Measurements from ENCODE around the gene EPYC. TPM values are rescaled to one million over a fixed set of nuclear protein-coding genes. Genes with fewer than 3 reads are reported as not detected.

The EPYC gene
- total RNA-seq, 1 donor from 2014 or later: not detected

DNA sequence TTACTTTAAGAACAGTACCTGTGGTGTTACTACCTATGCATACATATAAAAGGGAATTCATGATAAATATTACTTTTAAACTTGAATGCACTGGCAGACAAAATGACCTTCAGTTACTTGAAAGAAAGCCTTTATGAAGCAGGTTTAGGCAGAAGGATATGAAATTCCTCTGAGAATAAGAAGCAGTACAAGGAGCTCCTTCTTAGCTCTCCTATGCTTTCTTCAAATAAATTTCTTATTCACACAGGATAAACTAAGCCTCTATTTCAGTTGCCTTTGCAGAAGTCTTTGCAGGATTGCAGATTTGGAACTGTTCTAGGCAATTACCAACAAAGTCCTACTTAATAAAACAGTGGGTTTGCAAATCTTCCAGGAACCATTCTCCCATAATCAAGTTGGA, 1.0 kb downstream of the EPYC start:
- intact Hi-C loops (cut with DNase I): no loop called here
- TF ChIP-seq, protein P1, sequence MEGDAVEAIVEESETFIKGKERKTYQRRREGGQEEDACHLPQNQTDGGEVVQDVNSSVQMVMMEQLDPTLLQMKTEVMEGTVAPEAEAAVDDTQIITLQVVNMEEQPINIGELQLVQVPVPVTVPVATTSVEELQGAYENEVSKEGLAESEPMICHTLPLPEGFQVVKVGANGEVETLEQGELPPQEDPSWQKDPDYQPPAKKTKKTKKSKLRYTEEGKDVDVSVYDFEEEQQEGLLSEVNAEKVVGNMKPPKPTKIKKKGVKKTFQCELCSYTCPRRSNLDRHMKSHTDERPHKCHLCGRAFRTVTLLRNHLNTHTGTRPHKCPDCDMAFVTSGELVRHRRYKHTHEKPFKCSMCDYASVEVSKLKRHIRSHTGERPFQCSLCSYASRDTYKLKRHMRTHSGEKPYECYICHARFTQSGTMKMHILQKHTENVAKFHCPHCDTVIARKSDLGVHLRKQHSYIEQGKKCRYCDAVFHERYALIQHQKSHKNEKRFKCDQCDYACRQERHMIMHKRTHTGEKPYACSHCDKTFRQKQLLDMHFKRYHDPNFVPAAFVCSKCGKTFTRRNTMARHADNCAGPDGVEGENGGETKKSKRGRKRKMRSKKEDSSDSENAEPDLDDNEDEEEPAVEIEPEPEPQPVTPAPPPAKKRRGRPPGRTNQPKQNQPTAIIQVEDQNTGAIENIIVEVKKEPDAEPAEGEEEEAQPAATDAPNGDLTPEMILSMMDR (IDR thresholded peaks at IDR 0.05): no peak
- H3K27ac ChIP-seq: no peak overlapping the region
- H3K9me3 ChIP-seq: no peaks in the 10 kb centered on the region
- H3K36me3 ChIP-seq: no peaks in the 10 kb centered on the region
- DNase-seq (no peak), ATAC-seq (no peak)
- H3K4me1 ChIP-seq: no peaks in the 10 kb centered on the region
- H3K27me3 ChIP-seq (ENCODE audit: low read depth): no peaks in the 10 kb centered on the region
- no peak overlapping the region for H3K4me3 ChIP-seq

DNA sequence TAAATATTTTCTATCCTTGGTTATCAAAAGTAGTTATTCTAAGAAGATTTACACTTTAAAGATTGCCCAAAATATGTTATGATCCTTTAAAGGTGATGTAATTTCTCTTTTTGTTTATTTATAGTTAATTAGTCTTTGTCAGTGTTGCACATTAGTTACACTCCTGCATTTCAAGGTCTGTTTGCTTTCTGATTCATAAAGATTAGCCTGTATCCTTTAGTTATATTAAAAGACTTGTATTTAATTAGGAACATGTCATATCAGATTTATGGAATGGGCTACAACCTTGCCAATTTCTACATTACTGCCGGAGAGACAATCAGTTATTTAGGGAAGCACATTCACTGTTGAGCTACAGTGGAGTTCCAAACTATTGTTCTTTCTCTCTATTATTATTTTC, 3.5 kb downstream of the EPYC start:
- DNase-seq (no peak), ATAC-seq (no peak)
- no peak overlapping the region for H3K4me3 ChIP-seq
- TF ChIP-seq, protein P1 (IDR thresholded peaks at IDR 0.05): no peak
- H3K27ac ChIP-seq: no peak overlapping the region
- intact Hi-C loops (cut with DNase I): no loop called here
- H3K9me3 ChIP-seq: no peaks in the 10 kb centered on the region
- H3K36me3 ChIP-seq: no peaks in the 10 kb centered on the region
- H3K27me3 ChIP-seq (ENCODE audit: low read depth): no peaks in the 10 kb centered on the region
- H3K4me1 ChIP-seq: no peaks in the 10 kb centered on the region

DNA sequence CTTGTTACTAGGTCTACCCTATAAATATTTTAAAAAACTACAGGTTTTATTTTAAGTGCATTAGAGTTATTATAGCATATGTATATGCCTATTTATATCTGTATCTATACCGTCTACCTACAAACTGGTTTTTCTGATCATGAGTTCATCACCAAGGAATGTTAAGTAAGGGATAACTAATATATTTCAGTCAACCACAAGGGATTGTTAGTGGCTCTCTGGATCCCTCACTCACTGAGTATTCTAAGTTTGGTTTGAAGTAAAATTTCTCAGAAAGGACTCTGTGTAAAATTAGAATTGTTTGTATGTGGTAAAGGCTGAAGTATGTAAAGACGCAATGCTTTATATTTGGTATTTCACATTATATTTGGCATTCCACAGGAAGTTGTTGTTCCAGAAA, 4.8 kb downstream of the EPYC start:
- Histone ChIP-seq H3K4me3 (no peak overlapping the region), H3K27ac (no peak overlapping the region), H3K9me3 (no peaks in the 10 kb centered on the region), H3K36me3 (no peaks in the 10 kb centered on the region), H3K27me3 (ENCODE audit: low read depth) (no peaks in the 10 kb centered on the region), H3K4me1 (no peaks in the 10 kb centered on the region)
- ATAC-seq: no peak
- DNase-seq: no peak
- intact Hi-C loops (cut with DNase I): no loop called here
- TF ChIP-seq, protein P1 (IDR thresholded peaks at IDR 0.05): no peak

DNA sequence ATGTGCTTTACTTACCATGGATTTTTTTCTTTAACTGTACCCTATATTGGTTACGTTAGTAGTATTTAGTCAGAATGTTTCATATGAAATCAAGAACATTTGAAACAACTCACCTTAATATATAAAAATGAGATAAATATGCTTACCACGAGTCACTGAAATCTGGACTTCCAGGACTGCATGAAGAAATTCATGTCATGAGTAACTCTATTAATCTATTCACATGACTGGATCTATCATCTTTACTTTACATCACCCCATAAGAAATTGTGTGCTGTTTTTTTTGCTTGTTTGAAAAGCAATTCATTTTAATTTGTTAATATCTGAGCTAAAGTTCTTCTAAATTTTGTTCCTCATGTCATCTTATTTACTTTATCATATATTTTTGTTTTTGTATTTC, 5.2 kb downstream of the EPYC start:
- H3K4me1 ChIP-seq: no peaks in the 10 kb centered on the region
- H3K27me3 ChIP-seq (ENCODE audit: low read depth): no peaks in the 10 kb centered on the region
- H3K36me3 ChIP-seq: no peaks in the 10 kb centered on the region
- H3K27ac ChIP-seq: no peak overlapping the region
- no peaks in the 10 kb centered on the region for H3K9me3 ChIP-seq
- TF ChIP-seq, protein P1 (IDR thresholded peaks at IDR 0.05): no peak
- no peak overlapping the region for H3K4me3 ChIP-seq
- DNase-seq (no peak), ATAC-seq (no peak)
- intact Hi-C loops (cut with DNase I): no loop called here

DNA sequence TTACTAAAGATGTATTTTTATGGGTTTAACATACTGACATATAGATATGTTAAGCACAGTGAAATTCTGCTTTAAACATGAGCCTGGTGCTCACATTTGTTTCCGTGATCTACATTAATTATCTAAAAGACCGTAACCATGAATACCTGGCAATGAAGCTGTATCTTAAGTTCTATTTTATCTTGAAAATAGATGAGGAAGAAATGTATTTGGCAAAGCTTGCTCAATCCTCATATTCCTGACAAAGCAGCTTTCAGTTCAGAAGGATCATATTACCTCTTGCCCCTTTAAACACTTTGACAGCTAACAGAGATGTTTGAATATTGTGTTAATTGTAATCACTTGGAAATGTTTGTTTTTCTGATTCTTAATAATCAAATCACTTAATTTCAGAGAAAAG, 9.8 kb downstream of the EPYC start:
- Histone ChIP-seq H3K4me3 (no peak overlapping the region), H3K9me3 (no peaks in the 10 kb centered on the region), H3K4me1 (no peaks in the 10 kb centered on the region), H3K27me3 (ENCODE audit: low read depth) (no peaks in the 10 kb centered on the region), H3K36me3 (no peaks in the 10 kb centered on the region), H3K27ac (no peak overlapping the region)
- intact Hi-C loops (cut with DNase I): no loop called here
- TF ChIP-seq, protein P1 (IDR thresholded peaks at IDR 0.05): no peak
- ATAC-seq (no peak), DNase-seq (no peak)

DNA sequence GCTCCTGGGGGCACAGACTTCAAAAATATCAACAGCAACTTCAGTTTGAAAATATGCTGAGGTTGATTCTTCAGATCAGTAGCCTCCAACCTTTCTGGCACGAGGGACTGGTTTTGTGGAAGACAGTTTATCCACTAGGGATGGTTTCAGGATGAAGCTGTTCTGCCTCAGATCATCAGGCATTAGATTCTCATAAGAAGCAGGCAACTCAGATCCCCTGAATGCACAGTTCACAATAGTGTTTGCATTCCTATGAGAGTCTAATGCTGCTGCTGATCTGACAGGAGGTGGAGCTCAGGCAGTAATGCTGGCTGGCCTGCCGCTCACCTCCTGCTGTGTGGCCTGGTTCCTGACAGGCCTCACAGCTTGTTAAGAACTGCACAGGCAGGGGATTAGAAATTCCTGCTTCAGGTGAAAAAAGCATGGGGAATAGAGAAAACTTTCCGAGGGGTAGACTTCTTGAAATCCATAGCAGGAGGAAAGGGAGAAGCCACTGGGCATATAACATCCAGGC, 12.8 kb downstream of the EPYC start:
- TF ChIP-seq, protein P1 (IDR thresholded peaks at IDR 0.05): no peak
- no peak overlapping the region for H3K4me3 ChIP-seq
- H3K36me3 ChIP-seq: no peaks in the 10 kb centered on the region
- no peak for ATAC-seq
- H3K27me3 ChIP-seq (ENCODE audit: low read depth): no peaks in the 10 kb centered on the region
- H3K27ac ChIP-seq: no peak overlapping the region
- intact Hi-C loops (cut with DNase I): no loop called here
- H3K9me3 ChIP-seq: no peaks in the 10 kb centered on the region
- H3K4me1 ChIP-seq: no peaks in the 10 kb centered on the region
- DNase-seq: no peak

Data from lower lobe of right lung (tissue), 2 donors.